ENCODE results near the gene CTNND1.
"Not testable (repeated sequence)": the region's sequence is repeated elsewhere in the genome, so short reads cannot be mapped to it uniquely, and the experiment has no call there.

CTNND1 gene

DNA sequence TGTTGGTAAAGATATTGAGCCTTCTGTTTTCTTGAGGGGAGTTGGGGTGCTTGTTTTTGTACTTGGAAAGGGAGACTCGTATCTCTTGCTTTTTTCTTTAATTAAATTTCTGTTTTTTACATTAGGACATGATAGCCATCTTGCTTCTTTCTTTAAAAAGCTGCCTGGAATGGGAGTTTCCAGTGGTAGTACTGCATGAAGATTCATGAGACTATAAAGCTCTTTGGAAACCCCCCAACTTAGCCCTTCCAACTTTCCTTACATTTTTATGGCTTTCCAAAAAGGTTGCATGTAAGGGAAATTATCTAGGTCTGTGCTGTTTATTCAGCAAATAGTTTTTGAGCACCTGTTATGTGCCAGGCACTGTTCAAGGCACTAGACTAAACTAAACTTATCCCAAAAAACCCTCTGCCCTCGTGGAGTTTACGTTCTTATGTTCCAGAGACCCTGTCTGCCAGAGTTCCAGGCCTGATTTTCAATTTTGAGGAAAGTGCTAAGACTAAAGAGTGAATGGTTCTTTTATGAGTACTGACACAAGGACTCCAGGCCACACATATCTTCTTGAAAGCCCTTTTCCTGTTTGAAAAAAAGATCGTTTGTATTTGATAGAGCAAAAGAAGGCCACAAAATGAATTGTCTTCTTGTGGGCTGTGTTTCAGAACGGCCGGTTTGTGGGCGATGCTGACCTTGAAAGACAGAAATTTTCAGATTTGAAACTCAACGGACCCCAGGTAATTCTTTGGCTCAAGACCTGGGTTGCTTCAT, 31.9 kb downstream of the CTNND1 start:
- H3K27ac Mint-ChIP-seq = peak overlapping the region; percentile 98
- H3K27me3 Mint-ChIP-seq = peaks cover 3% of the 10 kb centered on the region
- H3K36me3 Mint-ChIP-seq (ENCODE audit: low read depth) = peaks cover 19% of the 10 kb centered on the region
- H3K4me3 Mint-ChIP-seq = peak overlapping the region; percentile 77
- no peaks in the 10 kb centered on the region for H3K9me3 Mint-ChIP-seq
- H3K4me1 Mint-ChIP-seq (ENCODE audit: low read depth) = peaks cover 41% of the 10 kb centered on the region

DNA sequence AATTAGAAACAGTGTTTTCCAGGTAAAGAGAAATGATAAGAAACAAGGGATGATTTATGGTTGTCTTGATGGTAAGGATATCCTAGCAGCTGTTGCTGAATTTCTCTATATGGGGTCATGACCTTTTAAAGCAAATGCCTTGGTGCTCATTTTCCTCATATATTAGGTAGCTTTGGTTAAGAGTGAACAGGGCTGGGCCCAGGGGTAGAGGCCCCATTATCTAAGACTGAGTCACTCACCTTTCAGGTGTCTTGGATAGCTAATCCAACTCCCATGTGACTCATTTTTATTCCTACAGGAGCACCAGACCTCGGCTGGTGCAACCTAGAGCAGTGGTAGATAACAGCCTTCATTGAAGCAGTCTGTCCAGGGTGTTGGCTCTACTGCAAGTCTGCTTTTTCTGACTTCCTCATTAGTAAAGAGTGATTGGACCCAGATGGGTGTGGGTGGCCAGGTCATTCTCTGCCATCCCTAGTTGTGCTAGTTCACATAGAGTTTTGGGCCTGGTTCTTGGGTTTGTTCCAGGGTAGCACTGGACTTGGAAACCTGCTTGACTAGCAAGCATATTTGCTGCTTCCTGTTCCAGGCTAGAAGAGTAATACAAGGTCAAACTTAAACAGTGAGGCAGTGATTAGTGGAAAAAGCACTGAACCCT, 37.4 kb downstream of the CTNND1 start:
- Mint-ChIP-seq H3K9me3 (no peaks in the 10 kb centered on the region), H3K4me3 (no peak overlapping the region), H3K36me3 (ENCODE audit: low read depth) (peaks cover 25% of the 10 kb centered on the region), H3K27me3 (no peaks in the 10 kb centered on the region), H3K27ac (peak overlapping the region; percentile 69), H3K4me1 (ENCODE audit: low read depth) (peaks cover 29% of the 10 kb centered on the region)

DNA sequence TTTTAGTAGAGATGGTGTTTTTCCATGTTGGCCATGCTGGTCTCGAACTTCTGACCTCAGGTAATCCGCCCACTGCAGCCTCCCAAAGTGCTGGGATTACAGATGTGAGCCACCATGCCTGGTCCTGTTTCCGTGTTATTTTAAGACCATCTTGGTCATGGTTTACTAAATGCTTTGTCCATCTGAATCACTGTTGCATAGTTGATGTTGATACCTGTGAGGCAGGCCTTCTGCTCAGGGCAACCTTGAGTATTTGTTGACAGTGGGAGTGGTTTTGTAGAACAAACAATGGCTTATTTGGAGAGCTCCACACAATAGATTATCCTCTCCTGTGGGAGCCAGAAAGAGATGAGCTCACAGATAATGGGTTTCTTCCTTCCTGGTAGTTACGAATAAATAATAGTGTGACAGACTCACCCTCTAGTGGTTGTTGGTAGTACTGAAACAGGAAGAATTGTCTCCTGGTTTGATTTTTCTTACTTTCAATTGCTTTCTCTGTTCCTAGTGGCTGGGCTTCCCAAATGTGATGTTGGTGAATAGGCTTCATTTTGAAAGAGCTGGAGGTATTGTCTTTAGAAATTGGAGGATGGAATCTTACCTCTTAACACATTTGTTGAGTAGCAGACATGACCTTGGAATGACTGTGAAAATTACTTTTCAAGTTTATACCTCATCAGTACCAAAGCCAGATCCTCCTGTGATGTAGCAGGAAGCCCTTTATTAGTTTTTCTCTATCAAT, 39.0 kb downstream of the CTNND1 start:
- peak overlapping the region; percentile 50 for H3K27ac Mint-ChIP-seq
- no peaks in the 10 kb centered on the region for H3K27me3 Mint-ChIP-seq
- no peak overlapping the region for H3K4me3 Mint-ChIP-seq
- peaks cover 32% of the 10 kb centered on the region for H3K36me3 Mint-ChIP-seq (ENCODE audit: low read depth)
- no peaks in the 10 kb centered on the region for H3K9me3 Mint-ChIP-seq
- peaks cover 26% of the 10 kb centered on the region for H3K4me1 Mint-ChIP-seq (ENCODE audit: low read depth)

DNA sequence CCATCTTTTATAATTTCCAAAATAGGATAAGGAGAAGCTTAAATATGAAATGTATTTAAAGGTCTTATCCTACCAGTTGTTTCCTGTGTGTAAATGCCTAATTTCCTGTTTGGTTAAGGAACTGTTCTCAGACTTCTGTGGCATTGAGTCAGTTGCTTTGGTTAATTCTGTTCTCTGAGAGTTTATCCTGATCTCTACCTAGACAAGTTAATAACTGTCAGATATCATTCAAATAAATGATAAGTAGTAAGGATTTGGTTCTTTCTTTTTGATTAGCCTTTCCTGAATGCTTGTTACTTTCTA, 39.5 kb downstream of the CTNND1 start:
- H3K4me1 Mint-ChIP-seq (ENCODE audit: low read depth) = peaks cover 26% of the 10 kb centered on the region
- peak overlapping the region; percentile 41 for H3K27ac Mint-ChIP-seq
- H3K4me3 Mint-ChIP-seq = no peak overlapping the region
- no peaks in the 10 kb centered on the region for H3K9me3 Mint-ChIP-seq
- no peaks in the 10 kb centered on the region for H3K27me3 Mint-ChIP-seq
- H3K36me3 Mint-ChIP-seq (ENCODE audit: low read depth) = peaks cover 35% of the 10 kb centered on the region

DNA sequence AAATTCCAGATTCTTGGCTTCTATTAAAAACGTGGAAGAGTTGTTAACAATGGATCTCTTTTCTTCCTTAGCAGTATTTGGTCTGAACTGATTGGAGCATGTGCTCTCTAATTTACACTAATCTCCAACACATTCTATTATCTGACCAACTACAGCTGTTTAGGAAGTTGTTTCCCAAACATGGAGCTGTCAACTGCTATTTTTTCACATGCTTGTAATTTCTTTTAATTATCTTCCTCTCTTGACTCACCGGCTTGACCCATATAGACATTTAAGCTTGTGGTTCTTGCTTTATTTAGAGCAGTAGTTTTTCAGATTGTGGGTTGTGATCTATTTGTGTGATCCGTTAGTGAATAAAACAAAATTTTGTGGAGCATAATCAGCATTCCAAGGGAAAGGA, 40.8 kb downstream of the CTNND1 start:
- no peak overlapping the region for H3K27ac Mint-ChIP-seq
- H3K4me3 Mint-ChIP-seq = no peak overlapping the region
- no peaks in the 10 kb centered on the region for H3K9me3 Mint-ChIP-seq
- H3K27me3 Mint-ChIP-seq = no peaks in the 10 kb centered on the region
- H3K4me1 Mint-ChIP-seq (ENCODE audit: low read depth) = peaks cover 26% of the 10 kb centered on the region
- H3K36me3 Mint-ChIP-seq (ENCODE audit: low read depth) = peaks cover 37% of the 10 kb centered on the region

DNA sequence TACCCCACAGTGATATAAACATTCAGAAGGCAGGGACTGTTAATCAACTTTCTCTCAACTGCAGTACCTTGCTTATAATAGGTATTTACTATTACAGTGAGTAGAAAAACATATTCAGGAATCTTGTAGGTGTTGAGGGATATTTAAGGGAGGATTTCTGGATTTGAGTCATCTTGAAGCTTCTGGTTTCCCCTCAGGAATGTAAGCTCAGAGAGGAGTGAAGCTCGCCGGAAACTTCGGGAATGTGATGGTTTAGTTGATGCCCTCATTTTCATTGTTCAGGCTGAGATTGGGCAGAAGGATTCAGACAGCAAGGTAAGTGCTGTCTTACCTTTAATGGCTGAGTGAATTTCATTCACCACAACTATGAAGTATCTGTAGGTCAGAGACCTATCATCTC, 42.9 kb downstream of the CTNND1 start:
- no peak overlapping the region for H3K4me3 Mint-ChIP-seq
- no peak overlapping the region for H3K27ac Mint-ChIP-seq
- no peaks in the 10 kb centered on the region for H3K27me3 Mint-ChIP-seq
- H3K9me3 Mint-ChIP-seq = no peaks in the 10 kb centered on the region
- H3K36me3 Mint-ChIP-seq (ENCODE audit: low read depth) = peaks cover 42% of the 10 kb centered on the region
- H3K4me1 Mint-ChIP-seq (ENCODE audit: low read depth) = peaks cover 13% of the 10 kb centered on the region

DNA sequence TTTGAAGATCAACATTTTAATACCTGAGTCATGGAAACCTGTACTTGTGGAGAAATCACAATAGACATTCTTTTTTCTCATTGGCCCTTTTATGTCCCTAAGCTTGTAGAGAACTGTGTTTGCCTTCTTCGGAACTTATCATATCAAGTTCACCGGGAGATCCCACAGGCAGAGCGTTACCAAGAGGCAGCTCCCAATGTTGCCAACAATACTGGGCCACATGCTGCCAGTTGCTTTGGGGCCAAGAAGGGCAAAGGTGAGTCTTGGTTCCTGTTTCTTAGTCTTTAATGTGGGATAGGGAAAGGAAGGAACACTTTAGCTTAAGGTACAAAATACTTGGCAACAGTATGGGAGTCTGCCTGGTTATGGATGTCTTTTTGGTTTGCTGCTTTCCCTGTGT, 44.2 kb downstream of the CTNND1 start:
- no peaks in the 10 kb centered on the region for H3K27me3 Mint-ChIP-seq
- peaks cover 52% of the 10 kb centered on the region for H3K36me3 Mint-ChIP-seq (ENCODE audit: low read depth)
- H3K4me1 Mint-ChIP-seq (ENCODE audit: low read depth) = peaks cover 7% of the 10 kb centered on the region
- no peak overlapping the region for H3K4me3 Mint-ChIP-seq
- H3K9me3 Mint-ChIP-seq = no peaks in the 10 kb centered on the region
- no peak overlapping the region for H3K27ac Mint-ChIP-seq

DNA sequence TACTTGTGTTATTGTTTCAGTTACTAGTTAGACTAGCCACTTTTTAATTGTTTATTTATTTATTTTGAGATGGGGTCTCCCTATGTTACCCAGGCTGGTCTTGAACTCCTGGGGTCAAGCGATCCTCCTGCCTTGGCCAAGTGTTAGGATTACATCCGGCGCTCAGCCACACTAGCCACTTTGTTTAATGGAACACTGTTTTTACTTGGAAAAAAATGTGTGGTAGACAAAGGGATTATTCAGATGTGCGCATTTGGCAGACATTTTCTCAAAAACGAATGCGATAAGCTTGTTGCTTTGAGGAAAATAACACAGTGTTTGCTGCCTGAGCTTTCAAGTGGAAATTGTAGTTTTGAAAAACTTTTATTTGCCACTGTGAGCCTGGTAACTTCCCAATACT, 51.0 kb downstream of the CTNND1 start:
- H3K27ac Mint-ChIP-seq = no peak overlapping the region
- H3K4me3 Mint-ChIP-seq = no peak overlapping the region
- no peaks in the 10 kb centered on the region for H3K4me1 Mint-ChIP-seq (ENCODE audit: low read depth)
- H3K36me3 Mint-ChIP-seq (ENCODE audit: low read depth) = peaks cover 36% of the 10 kb centered on the region
- H3K9me3 Mint-ChIP-seq = no peaks in the 10 kb centered on the region
- H3K27me3 Mint-ChIP-seq = no peaks in the 10 kb centered on the region

DNA sequence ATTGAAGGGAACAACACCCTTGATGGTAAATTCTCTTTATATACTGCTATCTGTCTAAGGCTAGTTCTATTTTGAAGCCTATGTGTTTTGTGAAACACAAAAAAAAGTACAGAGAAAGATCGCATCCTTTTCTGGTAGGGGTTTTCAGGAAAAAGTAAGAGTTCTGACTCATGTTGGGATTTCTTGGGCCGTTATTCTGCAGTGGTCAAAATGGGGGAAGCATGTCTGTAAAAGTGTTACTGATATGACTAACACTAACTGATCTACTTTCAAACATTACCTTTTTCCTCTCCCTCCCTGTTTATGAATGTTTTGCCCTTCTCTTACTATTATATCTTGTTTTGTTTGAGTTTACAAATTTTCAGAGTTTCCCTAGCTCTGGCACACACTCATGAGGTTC, 53.9 kb downstream of the CTNND1 start:
- Mint-ChIP-seq H3K27me3 (no peaks in the 10 kb centered on the region), H3K9me3 (no peaks in the 10 kb centered on the region), H3K36me3 (ENCODE audit: low read depth) (peaks cover 24% of the 10 kb centered on the region), H3K4me3 (no peak overlapping the region), H3K27ac (no peak overlapping the region), H3K4me1 (ENCODE audit: low read depth) (no peaks in the 10 kb centered on the region)

DNA sequence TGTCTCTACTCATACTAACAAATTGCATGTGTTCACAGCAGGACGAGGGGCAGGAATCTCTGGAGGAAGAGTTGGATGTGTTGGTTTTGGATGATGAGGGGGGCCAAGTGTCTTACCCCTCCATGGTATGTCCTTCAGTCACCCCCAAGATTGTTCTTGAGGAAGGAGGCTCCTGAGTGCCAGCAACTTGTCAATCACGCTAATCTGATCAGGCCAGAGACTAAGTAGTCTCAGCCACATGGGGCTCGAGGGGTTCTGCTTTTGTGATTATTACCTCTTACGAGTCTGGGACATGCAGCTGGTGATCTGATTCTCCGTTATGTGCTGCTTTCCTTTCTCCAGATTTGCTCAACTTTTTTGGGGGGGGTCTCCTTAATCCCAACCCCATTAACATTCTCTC, 54.3 kb downstream of the CTNND1 start:
- Mint-ChIP-seq H3K4me1 (ENCODE audit: low read depth) (no peaks in the 10 kb centered on the region), H3K4me3 (no peak overlapping the region), H3K27me3 (no peaks in the 10 kb centered on the region), H3K27ac (no peak overlapping the region), H3K36me3 (ENCODE audit: low read depth) (peaks cover 20% of the 10 kb centered on the region), H3K9me3 (no peaks in the 10 kb centered on the region)

DNA sequence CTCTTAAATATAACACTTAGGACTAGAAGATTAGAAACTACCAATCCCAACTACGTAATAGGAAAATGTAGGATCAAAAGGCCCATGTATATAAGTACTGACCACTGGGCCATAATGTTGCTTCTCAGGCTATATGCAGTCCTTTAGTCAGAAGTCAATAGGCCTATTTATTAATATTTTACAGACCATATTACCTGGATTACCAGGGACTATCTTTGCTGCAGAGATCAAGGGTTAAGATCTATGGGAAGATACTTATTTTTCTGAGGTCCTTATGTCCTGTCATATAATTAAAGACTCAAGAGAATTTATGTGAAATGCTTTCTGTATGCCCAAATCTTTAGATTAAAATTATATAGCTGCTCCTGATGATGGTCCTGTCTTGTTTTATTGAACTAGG, 57.2 kb downstream of the CTNND1 start:
- H3K4me3 Mint-ChIP-seq = no peak overlapping the region
- H3K27me3 Mint-ChIP-seq = no peaks in the 10 kb centered on the region
- no peaks in the 10 kb centered on the region for H3K4me1 Mint-ChIP-seq (ENCODE audit: low read depth)
- no peak overlapping the region for H3K27ac Mint-ChIP-seq
- peaks cover 14% of the 10 kb centered on the region for H3K36me3 Mint-ChIP-seq (ENCODE audit: low read depth)
- H3K9me3 Mint-ChIP-seq = no peaks in the 10 kb centered on the region

DNA sequence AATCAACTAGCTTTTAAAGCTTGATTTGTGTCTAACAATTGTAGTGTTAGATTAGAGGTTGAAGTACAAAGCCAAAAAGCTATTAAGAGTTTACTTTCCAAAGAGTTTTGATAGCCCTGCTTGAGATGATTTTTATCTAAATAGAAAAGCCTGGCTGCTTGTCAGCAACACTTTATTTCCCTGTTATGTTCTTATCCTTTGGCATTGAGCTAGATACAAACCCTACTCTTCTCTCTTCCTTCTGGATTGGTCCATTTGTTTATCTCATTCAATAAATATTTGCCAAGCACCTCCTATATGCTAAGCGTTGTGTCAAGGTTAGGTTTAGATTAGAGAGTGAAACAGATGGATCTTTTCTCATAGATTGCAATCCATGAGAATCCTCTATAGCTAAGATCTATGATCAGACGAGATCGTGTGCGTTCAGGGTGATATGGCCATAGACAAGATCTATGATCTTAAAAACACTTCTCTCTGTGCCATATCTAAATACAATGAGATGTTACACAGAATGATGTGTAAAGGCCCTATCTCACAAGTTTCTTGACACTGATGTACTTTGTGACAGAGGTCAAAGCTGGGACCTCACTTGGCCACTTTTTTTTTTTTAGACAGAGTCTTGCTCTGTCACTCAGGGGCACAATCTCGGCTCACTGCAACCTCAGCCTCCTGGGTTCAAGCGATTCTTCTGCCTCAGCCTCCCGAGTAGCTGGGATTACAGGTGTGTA, 57.8 kb downstream of the CTNND1 start:
- Mint-ChIP-seq H3K36me3 (ENCODE audit: low read depth) (peaks cover 10% of the 10 kb centered on the region), H3K27me3 (no peaks in the 10 kb centered on the region), H3K9me3 (no peaks in the 10 kb centered on the region), H3K27ac (no peak overlapping the region), H3K4me1 (ENCODE audit: low read depth) (no peaks in the 10 kb centered on the region), H3K4me3 (no peak overlapping the region)

DNA sequence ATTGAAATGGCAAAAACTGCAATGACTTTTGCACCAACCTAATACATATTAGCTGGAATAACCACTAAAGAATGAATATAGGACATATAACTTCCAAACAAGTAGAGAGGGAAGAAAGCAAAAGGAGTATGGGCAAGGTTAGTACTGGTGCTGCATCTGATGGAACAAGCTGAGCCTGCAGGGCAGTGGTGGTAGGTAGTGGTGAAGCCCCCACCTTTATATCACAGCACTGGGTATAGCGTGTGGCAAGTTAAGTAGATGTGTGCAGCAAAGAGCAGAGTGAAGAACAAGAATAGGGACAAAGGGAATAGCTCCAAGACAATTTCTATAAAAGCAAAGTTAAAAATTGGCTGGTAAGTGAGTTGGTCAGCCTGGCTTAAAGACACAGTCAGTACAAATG, 62.3 kb downstream of the CTNND1 start:
- Mint-ChIP-seq H3K4me1 (ENCODE audit: low read depth) (no peaks in the 10 kb centered on the region), H3K9me3 (no peaks in the 10 kb centered on the region)

DNA sequence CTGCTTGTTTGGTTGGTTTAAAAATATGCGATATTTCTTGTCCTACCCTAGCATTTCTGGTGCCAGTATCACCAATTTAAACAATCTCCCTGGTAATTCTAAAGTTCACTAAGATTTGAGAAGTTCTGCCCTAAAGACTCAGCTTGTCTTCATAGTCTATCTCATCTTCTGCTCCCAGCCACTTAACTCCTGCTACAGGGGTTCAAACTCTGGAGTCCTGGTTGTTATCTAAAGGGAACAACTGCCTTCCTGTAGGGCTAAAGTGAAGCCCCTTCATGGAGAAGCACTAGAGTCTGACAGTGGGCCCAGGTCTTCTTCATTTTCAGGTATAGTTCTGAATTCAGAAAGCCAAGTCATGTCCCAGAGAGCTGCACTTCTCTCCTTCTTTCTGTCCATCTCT, 73.2 kb downstream of the CTNND1 start:
- no peaks in the 10 kb centered on the region for H3K4me1 Mint-ChIP-seq (ENCODE audit: low read depth)
- H3K27me3 Mint-ChIP-seq = peaks cover 35% of the 10 kb centered on the region
- H3K4me3 Mint-ChIP-seq = no peak overlapping the region
- no peaks in the 10 kb centered on the region for H3K36me3 Mint-ChIP-seq (ENCODE audit: low read depth)
- H3K9me3 Mint-ChIP-seq = no peaks in the 10 kb centered on the region
- no peak overlapping the region for H3K27ac Mint-ChIP-seq

More for the DNA sequence above, 62.3 kb downstream of the CTNND1 start:
- Mint-ChIP-seq H3K27ac (no peak overlapping the region), H3K4me3 (no peak overlapping the region), H3K36me3 (ENCODE audit: low read depth) (no peaks in the 10 kb centered on the region), H3K27me3 (peaks cover 8% of the 10 kb centered on the region)

DNA sequence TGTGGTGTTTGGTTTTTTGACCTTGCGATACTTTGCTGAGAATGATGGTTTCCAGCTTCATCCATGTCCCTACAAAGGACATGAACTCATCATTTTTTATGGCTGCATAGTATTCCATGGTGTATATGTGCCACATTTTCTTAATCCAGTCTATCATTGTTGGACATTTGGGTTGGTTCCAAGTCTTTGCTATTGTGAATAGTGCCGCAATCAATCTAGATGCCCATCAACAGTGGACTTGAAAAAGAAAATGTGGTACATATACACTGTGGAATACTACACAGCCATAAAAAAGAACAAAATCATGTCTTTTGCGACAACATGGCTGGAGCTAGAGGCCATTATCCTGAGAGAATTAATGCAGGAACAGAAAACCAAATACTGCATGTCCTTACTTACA, 77.0 kb downstream of the CTNND1 start:
- not testable (repeated sequence) for H3K27ac Mint-ChIP-seq; H3K9me3 Mint-ChIP-seq; H3K4me1 Mint-ChIP-seq (ENCODE audit: low read depth); H3K4me3 Mint-ChIP-seq; H3K36me3 Mint-ChIP-seq (ENCODE audit: low read depth)
- H3K27me3 Mint-ChIP-seq = peaks cover 19% of the 10 kb centered on the region
